HL-60 (cell line): ENCODE results near the gene ARMC2.

Experiments
- CTCF ChIP-seq: IDR thresholded peaks from one replicate; pipeline ENCODE4 v1.5.1; 2011; ENCODE audit warnings: low read length, control low read depth, inconsistent platforms; ENCODE audit not compliant: insufficient read depth
- POLR2AphosphoS5 ChIP-seq: IDR thresholded peaks from 2 replicates; pipeline ENCODE4 v1.6.1; 2012; ENCODE audit warnings: low read depth
- REST ChIP-seq: IDR thresholded peaks from 2 replicates; pipeline ENCODE4 v1.6.1; 2012; ENCODE audit warnings: low read depth; ENCODE audit not compliant: insufficient replicate concordance

DNA sequence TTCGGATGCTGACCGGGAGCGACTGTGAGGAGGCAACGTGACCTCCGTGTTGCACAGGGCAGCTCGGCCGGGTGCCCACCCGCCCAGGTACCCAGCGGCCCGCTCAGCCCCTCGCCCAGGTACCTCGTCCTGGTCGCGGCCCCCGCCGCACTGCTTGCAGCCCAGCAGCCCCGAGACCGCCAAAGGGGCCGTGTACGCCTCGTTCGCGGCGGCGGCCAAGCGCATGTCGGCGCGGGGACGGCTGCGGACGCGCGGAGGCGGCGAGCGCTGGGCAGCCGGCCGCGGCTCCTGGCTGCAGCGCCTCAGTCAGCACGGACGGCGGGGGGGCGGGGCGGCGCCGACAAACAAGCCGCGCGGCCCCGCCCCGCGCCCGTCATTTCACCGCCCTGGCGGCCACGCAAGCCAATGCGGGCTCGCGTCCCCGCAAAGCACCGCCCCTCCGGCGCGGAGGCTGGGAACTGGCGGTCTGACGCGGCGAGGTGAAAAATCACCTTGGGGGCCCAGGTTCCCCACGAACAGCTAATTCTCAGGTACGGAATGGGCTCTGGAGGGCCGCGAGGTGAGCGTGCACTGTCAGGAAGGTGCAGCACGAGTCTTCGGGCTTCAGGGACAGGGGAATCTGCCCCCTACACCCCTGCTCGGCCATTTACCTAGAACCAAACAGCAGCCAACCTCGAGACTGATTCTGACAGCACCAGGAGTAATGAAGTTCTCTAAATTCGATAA lies 161.2 kb downstream of the ARMC2 start:
- TF ChIP-seq CTCF (no peak), POLR2AphosphoS5 (peak; percentile 55), REST (no peak)
